ENCODE results near the gene LRCH1.

The LRCH1 gene

GRCh38 chr13:46594374-46595078, 41.6 kb downstream of the LRCH1 start:
- DNase-seq (ENCODE audit: low read depth), result no peak

GRCh38 chr13:46595136-46595884, 42.3 kb downstream of the LRCH1 start:
- DNase-seq (ENCODE audit: low read depth), result no peak

GRCh38 chr13:46595885-46596275, 42.9 kb downstream of the LRCH1 start:
- DNase-seq (ENCODE audit: low read depth), result no peak

GRCh38 chr13:46596466-46596865, 43.5 kb downstream of the LRCH1 start:
- no peak for DNase-seq (ENCODE audit: low read depth)

GRCh38 chr13:46598140-46598819, 45.3 kb downstream of the LRCH1 start:
- no peak for DNase-seq (ENCODE audit: low read depth)

GRCh38 chr13:46598820-46599180, 45.8 kb downstream of the LRCH1 start:
- DNase-seq (ENCODE audit: low read depth), result no peak

- no peak for DNase-seq (ENCODE audit: low read depth)
Observed at GRCh38 chr13:46600943-46601311, 48.0 kb downstream of the LRCH1 start.

- DNase-seq (ENCODE audit: low read depth), result no peak
Observed at GRCh38 chr13:46602531-46602930, 49.6 kb downstream of the LRCH1 start.

- no peak for DNase-seq (ENCODE audit: low read depth)
Observed at GRCh38 chr13:46603165-46603603, 50.2 kb downstream of the LRCH1 start.

GRCh38 chr13:46604226-46604990, 51.4 kb downstream of the LRCH1 start:
- no peak for DNase-seq (ENCODE audit: low read depth)

GRCh38 chr13:46605076-46605824, 52.3 kb downstream of the LRCH1 start:
- DNase-seq (ENCODE audit: low read depth), result no peak

- no peak for DNase-seq (ENCODE audit: low read depth)
Observed at GRCh38 chr13:46605825-46606554, 53.0 kb downstream of the LRCH1 start.

GRCh38 chr13:46606970-46607369, 54.0 kb downstream of the LRCH1 start:
- DNase-seq (ENCODE audit: low read depth), result no peak

- no peak for DNase-seq (ENCODE audit: low read depth)
Observed at GRCh38 chr13:46607768-46608564, 55.0 kb downstream of the LRCH1 start.

- no peak for DNase-seq (ENCODE audit: low read depth)
Observed at GRCh38 chr13:46609052-46609451, 56.1 kb downstream of the LRCH1 start.

- no peak for DNase-seq (ENCODE audit: low read depth)
Observed at GRCh38 chr13:46609726-46610125, 56.8 kb downstream of the LRCH1 start.

- DNase-seq (ENCODE audit: low read depth), result no peak
Observed at GRCh38 chr13:46612267-46612666, 59.3 kb downstream of the LRCH1 start.

GRCh38 chr13:46613409-46614049, 60.6 kb downstream of the LRCH1 start:
- no peak for DNase-seq (ENCODE audit: low read depth)

GRCh38 chr13:46614582-46614981, 61.6 kb downstream of the LRCH1 start:
- DNase-seq (ENCODE audit: low read depth), result no peak

All from non-pigmented ciliary epithelial cell (primary cell).